HUDEP-2 (cell line): ENCODE data around the gene ZNF827.

Experiments
- DNase-seq, 76 experiments: peaks; one replicate each; lab custom pipeline; 2025; ENCODE audit not compliant: unreplicated experiment in 76 of 76; lab: John Stamatoyannopoulos, UW

ZNF827 gene

GRCh38 chr4:145769450-145770037, 169.1 kb downstream of the ZNF827 start:
- no peak for DNase-seq

GRCh38 chr4:145766273-145766672, 172.3 kb downstream of the ZNF827 start:
- DNase-seq: no peak

- no peak for DNase-seq
These were observed 175.2 kb downstream of the ZNF827 start for GRCh38 chr4:145763399-145763798.

- no peak for DNase-seq
These were observed 175.9 kb downstream of the ZNF827 start for GRCh38 chr4:145762719-145763118.

GRCh38 chr4:145760961-145761929, 177.4 kb downstream of the ZNF827 start:
- no peak for DNase-seq

GRCh38 chr4:145760176-145760575, 178.4 kb downstream of the ZNF827 start:
- DNase-seq: no peak

GRCh38 chr4:145757188-145757587, 181.4 kb downstream of the ZNF827 start:
- no peak for DNase-seq

- no peak for DNase-seq
These were observed 182.4 kb downstream of the ZNF827 start for GRCh38 chr4:145756244-145756643.

GRCh38 chr4:145755802-145756201, 182.8 kb downstream of the ZNF827 start:
- DNase-seq: no peak

GRCh38 chr4:145743641-145744040, 195.0 kb downstream of the ZNF827 start:
- no peak for DNase-seq

GRCh38 chr4:145740806-145741205, 197.8 kb downstream of the ZNF827 start:
- DNase-seq: no peak

GRCh38 chr4:145739845-145740244, 198.8 kb downstream of the ZNF827 start:
- no peak for DNase-seq

- no peak for DNase-seq
These were observed 202.3 kb downstream of the ZNF827 start for GRCh38 chr4:145736241-145736831.

GRCh38 chr4:145735827-145736226, 202.8 kb downstream of the ZNF827 start:
- DNase-seq: no peak

GRCh38 chr4:145735347-145735675, 203.3 kb downstream of the ZNF827 start:
- DNase-seq: no peak

GRCh38 chr4:145734576-145735346, 203.9 kb downstream of the ZNF827 start:
- DNase-seq: no peak

- DNase-seq: no peak
These were observed 204.6 kb downstream of the ZNF827 start for GRCh38 chr4:145734031-145734430.

- DNase-seq: peak in 73 of 76 experiments; percentile 3 to 86 (median 63)
These were observed 205.4 kb downstream of the ZNF827 start for GRCh38 chr4:145732895-145733880.

- DNase-seq: no peak
These were observed 206.4 kb downstream of the ZNF827 start for GRCh38 chr4:145732001-145732815.
